Urothelium cell line (cell line): ENCODE data around the gene SLC6A1.
A peak's percentile ranks its signal among the peaks of the same experiment; 100 is the strongest.

Source experiments
- DNase-seq: peaks from one replicate; pipeline ENCODE4 v3.0.0; 2011; ENCODE audit warnings: low spot score, mixed read lengths
- FAIRE-seq: peaks from 2 replicates; lab custom pipeline; 2011; peaks lifted over from hg19 to GRCh38; lab: Jason Lieb, UNC

The SLC6A1 gene

GRCh38 chr3:10992943-10993728 lies 588 bp downstream of the SLC6A1 start:
- FAIRE-seq, result no peak
- no peak for DNase-seq

DNA sequence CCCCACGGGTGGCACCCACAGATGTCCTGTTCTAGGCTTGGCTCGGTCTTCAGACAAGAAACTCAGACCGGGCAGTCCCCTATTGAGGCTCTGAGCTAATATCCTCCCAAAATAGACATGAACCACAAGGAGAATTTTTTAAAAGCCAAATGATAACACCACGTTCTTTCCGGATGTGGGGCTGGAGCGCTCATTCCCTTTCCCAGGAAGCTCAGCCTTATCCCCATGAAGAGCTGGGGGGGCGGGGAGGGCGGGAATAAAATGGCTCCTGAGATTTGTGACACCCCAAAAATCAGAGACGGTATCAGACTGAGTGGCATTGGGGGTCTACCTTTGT lies 1.1 kb downstream of the SLC6A1 start:
- no peak for FAIRE-seq
- no peak for DNase-seq

DNA sequence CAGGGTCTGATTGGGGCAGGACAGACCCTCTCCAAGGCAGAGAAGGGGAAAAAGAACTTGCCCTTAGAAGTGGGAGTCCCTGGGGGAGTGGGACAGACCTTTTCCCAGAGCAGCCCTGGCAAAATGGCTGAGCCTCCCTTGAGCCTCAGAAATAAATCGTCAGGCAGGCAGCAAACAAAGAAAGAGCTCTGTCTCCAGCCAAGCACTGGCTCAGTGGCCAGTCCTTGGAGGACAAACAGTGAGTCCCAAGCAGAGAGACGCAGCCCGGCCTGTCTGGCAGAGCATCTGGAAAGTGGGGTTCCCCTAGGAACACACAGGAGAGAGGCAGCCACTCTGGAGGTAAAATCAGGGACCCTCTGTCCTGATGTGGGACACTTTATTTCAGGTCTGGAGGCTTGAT lies 1.8 kb downstream of the SLC6A1 start:
- FAIRE-seq, result no peak
- DNase-seq, result no peak

GRCh38 chr3:10995871-10996270 lies 3.3 kb downstream of the SLC6A1 start:
- no peak for FAIRE-seq
- DNase-seq, result no peak

DNA sequence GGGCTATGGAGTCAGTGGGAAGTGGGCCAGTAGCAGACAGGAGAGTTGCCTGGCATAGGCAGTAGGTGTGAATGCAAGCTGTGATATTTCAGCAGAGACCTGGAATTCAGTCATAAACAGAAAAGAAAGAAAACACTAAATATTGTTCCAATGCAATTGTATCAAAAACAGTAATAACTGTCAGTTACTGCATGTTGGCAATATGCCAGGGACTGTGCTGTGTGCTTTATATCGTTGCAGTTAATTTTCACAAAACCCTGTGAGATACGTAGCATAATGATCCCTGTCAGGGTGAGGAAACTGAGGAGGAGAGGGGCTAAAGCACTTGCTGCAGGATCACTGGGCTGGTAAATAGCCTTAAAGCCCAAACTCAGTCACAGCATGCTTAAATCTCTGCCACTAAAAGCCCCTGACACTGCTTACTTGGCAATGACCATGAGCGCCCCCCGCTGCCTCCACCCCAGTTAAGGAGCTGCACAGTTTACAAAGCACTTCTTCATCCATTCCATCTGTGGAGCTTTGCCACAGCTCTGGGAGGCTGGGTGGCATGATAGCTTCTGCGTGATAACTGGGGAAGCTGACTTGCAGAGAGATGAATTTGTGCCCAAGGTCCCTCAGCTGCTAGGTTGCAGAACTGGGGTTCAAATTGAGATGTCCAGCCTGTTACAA lies 3.9 kb downstream of the SLC6A1 start:
- DNase-seq (no peak), FAIRE-seq (no peak)

DNA sequence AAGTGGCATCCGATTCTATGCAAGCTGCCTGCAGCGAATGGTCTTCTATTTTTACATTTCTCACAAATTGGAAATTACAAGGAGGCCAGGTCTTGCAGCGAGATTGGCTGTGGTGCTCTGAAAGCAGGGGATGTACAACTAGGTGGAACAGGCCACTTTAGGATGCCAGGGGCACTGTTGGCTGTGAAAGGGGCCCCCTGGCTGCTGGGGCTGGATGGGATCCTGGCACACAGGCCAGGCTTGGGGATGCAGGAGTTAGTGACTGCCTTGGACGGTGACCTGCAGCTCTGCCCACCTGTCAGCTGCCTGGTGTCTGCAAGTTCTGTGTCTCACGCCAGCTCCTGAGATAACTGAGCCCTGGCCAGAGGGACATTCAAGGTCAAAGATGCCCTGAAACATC lies 4.6 kb downstream of the SLC6A1 start:
- FAIRE-seq (no peak), DNase-seq (no peak)

GRCh38 chr3:10998542-10998941 lies 6.0 kb downstream of the SLC6A1 start:
- DNase-seq (no peak), FAIRE-seq (no peak)

GRCh38 chr3:10999221-11000107 lies 6.9 kb downstream of the SLC6A1 start:
- FAIRE-seq (no peak), DNase-seq (no peak)

- FAIRE-seq, result no peak
Measured at GRCh38 chr3:11000528-11000927, 8.0 kb downstream of the SLC6A1 start.

GRCh38 chr3:11001020-11001657 lies 8.6 kb downstream of the SLC6A1 start:
- peak; percentile 30 for FAIRE-seq

More at GRCh38 chr3:11000528-11000927, 8.0 kb downstream of the SLC6A1 start:
- no peak for DNase-seq

GRCh38 chr3:11001658-11002021 lies 9.1 kb downstream of the SLC6A1 start:
- FAIRE-seq (no peak), DNase-seq (no peak)

More at GRCh38 chr3:11001020-11001657, 8.6 kb downstream of the SLC6A1 start:
- no peak for DNase-seq

DNA sequence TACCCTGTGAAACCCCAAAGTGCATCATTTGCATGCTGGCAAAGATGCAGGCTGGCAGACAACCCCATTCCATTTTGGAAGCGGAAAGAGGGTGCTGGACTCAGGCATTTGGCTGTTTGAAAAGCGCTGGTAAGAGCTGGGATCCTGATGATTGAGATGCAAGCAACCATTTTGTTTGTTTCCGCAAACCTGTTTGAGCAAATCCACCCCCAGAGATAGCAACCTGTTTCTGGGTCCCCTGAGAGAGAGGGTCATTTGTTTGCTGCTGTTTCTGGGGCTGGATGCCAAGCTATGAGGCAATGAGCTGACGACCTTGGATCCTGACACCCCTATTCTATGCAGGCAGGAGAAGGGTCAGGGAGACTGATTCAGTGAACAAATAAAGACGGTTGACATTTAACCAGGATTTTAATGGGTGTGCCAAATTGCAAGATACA lies 9.8 kb downstream of the SLC6A1 start:
- DNase-seq (no peak), FAIRE-seq (no peak)

GRCh38 chr3:11004563-11004962 lies 12.0 kb downstream of the SLC6A1 start:
- no peak for FAIRE-seq

DNA sequence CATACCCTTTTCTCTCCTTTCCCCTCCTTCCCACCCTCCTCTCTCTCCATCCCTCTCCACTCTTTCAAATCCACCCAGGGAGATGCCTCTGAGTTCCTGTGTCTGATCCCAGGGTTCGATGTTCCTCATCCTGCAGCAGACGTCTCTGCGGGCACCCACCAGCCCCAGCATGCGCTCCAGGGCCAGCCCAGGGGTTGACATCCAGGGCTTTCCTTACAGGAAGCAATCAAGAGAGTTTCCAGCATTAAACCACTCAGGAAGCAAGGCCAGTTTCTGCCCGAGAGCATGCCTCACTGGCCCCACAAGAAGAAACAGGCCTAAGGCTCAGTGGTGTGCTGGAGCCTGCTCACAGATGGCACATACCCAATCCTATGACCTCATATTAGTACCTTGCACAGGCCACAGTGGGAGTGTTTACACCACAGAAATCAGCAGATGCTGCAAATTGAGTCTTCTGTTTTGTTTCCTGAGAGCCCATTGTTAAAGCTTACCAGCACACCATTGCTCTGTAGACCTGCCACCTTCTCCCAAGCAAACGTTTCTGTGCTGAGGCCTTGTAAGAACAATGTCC lies 13.2 kb downstream of the SLC6A1 start:
- no peak for FAIRE-seq

More at GRCh38 chr3:11004563-11004962, 12.0 kb downstream of the SLC6A1 start:
- DNase-seq, result no peak

GRCh38 chr3:11006986-11007933 lies 14.7 kb downstream of the SLC6A1 start:
- no peak for FAIRE-seq
- no peak for DNase-seq

More for the DNA sequence above, 13.2 kb downstream of the SLC6A1 start:
- no peak for DNase-seq

GRCh38 chr3:11009898-11010297 lies 17.4 kb downstream of the SLC6A1 start:
- FAIRE-seq, result no peak
- no peak for DNase-seq

DNA sequence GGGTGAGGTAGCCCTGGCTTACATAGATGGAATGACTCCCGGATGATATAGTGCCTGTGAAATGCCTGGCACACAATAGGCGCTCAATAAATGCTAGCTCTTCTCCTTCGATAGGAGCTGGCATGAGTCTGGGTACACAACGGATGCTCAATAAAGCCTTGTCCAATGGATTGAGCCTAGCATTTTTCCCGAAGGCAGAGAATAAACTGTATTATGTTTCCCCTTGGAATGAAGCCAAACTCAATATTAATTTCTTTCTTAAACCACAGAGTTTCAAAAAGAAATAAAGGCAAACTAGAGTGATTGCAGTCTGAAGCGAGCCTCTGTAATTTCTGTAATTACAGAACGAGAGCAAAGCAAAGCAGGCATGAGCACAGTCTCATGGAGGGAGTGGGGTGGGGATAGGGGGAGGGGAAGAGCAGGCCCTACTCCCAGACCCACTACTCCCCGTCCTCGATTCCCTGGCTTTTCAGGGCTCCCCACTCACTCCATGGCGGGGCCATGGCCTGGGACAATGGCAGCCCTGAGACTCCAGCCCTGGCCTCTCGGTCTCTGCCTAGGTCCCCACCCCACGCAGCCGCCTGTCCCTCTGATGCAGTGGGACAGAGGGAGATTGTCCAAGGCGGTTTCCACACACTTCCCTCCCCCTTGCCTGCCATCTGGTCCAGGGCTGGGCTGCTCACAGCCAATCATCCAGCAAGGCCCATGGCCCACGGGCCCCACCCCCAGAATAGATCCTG lies 18.0 kb downstream of the SLC6A1 start:
- FAIRE-seq (no peak), DNase-seq (no peak)

GRCh38 chr3:11014253-11014652 lies 21.7 kb downstream of the SLC6A1 start:
- FAIRE-seq (no peak), DNase-seq (no peak)

GRCh38 chr3:11014752-11015151 lies 22.2 kb downstream of the SLC6A1 start:
- FAIRE-seq (no peak), DNase-seq (no peak)
